ENCODE measurements around the gene ACSS2. TPM values are rescaled to one million over a fixed set of nuclear protein-coding genes. Genes with fewer than 3 reads are reported as not detected.
A peak's percentile ranks its signal among the peaks of the same experiment; 100 is the strongest.

ACSS2 gene
- total RNA-seq (14.7 and 22.1 TPM in 2 replicates), polyA plus RNA-seq (10.5 and 11.6 TPM in 2 replicates), polyA minus RNA-seq (7.0 and 9.0 TPM in 2 replicates)
- total RNA-seq (2013): 8.3 TPM

GRCh38 chr20:34876406-34877282 is at the start of gene ACSS2:
ACSS2 (plus strand) TSS chr20:34876612; CDS start chr20:34876646, 34 bp downstream.
- peak; percentile 94 for DNase-seq
- Mint-ChIP-seq H3K4me1 (peaks cover 45% of the 10 kb centered on the region), H3K4me3 (peak within 1 kb of the TSS; percentile 92), H3K27me3 (no peaks in the 10 kb centered on the region), H3K9me3 (ENCODE audit: insufficient read depth) (no peaks in the 10 kb centered on the region), H3K27ac (peak within 1 kb of the TSS; percentile 81)
- intact Hi-C loops (cut with micrococcal nuclease): loop anchor here (1.0 to 5.0 kb wide), 5 partner anchors 51 to 1319 kb away; partner anchors contain the start of genes MMP24OS, NCOA6, RALY and TRPC4AP
- Histone ChIP-seq H2AFZ (ENCODE audit: insufficient read depth, low read depth, low read length, poor library complexity, severe bottlenecking) (peak within 1 kb of the TSS; percentile 93), H3K4me1 (ENCODE audit: control insufficient read depth in 2 of 2, insufficient read depth in 2 of 2, low read length in 2 of 2) (peaks cover 35 to 41% of the 10 kb centered on the region in 2 donors), H3K4me3 (ENCODE audit: control extremely low read depth in 1 of 5, extremely low read depth in 1 of 5, insufficient read depth in 1 of 5, low read depth in 2 of 5, low read length in 4 of 5) (peak within 1 kb of the TSS; percentile 54 to 80 (median 69)), H3K79me2 (ENCODE audit: control insufficient read depth, insufficient read depth, low read length) (peaks cover 12% of the 10 kb centered on the region), H3K36me3 (replicated peaks in 1 of 2; ENCODE audit: control extremely low read depth in 1 of 2, control insufficient read depth in 1 of 2, extremely low read depth in 1 of 2, insufficient read depth in 2 of 2, low read length in 1 of 2) (no peaks in the 10 kb centered on the region), H3K9me3 (ENCODE audit: control extremely low read depth in 1 of 3, control insufficient read depth in 2 of 3, insufficient read depth in 1 of 3, low read length in 2 of 3) (no peaks in the 10 kb centered on the region), H3K27me3 (replicated peaks in 1 of 4; ENCODE audit: control extremely low read depth in 1 of 4, control insufficient read depth in 3 of 4, insufficient read depth in 4 of 4, low read length in 3 of 4) (no peaks in the 10 kb centered on the region), H3K4me2 (replicated peaks; ENCODE audit: low read depth, low read length, poor library complexity, severe bottlenecking) (peak within 1 kb of the TSS; percentile 90), H4K20me1 (ENCODE audit: control insufficient read depth, insufficient read depth, low read length, poor library complexity, severe bottlenecking) (no peaks in the 10 kb centered on the region), H3K27ac (ENCODE audit: low read length in 2 of 2) (peak within 1 kb of the TSS in 1 of 2 donors; percentile 56), H3K9ac (ENCODE audit: low read length) (peak within 1 kb of the TSS; percentile 81)
- POLR2A ChIA-PET: interaction anchor here (0.6 to 0.7 kb wide), 2 partner anchors 32 to 112 kb away, joined by 4 read pairs; no protein-coding TSS in a partner anchor
- peak; percentile 87 for ATAC-seq (ENCODE audit: low read depth)
- CTCF ChIA-PET: interaction anchor here (0.6 to 1.9 kb wide), 5 partner anchors 32 to 937 kb away, joined by 3 to 8 read pairs (median 3); partner anchors contain the start of genes GSS, MYH7B and NCOA6
- TF ChIP-seq CTCF (IDR thresholded peaks at IDR 0.05) (no peak), EZH2 (IDR thresholded peaks at IDR 0.05; ENCODE audit: borderline replicate concordance, insufficient read depth, low read depth, low read length, poor library complexity, severe bottlenecking) (no peak)
- under 1% methylated on average over 60 of the region's 63 CpGs for WGBS (ENCODE audit: insufficient coverage)

Data from B cell (primary cell).